GM21390 (cell line): ENCODE measurements around the gene TMEM82.
"Not testable (repeated sequence)": the region's sequence is repeated elsewhere in the genome, so short reads cannot be mapped to it uniquely, and the experiment has no call there.

Experiments used
- ATAC-seq: cut with Tn5 transposase; IDR thresholded peaks from one replicate; pipeline ENCODE4 v1.9.1; 2021; ENCODE audit not compliant: unreplicated experiment

The TMEM82 gene

GRCh38 chr1:15742339-15742801 lies at the start of gene TMEM82:
TSS of gene TMEM82 (plus strand) at chr1:15742499. CDS start at chr1:15742560, 61 bp downstream.
- no peak for ATAC-seq

DNA sequence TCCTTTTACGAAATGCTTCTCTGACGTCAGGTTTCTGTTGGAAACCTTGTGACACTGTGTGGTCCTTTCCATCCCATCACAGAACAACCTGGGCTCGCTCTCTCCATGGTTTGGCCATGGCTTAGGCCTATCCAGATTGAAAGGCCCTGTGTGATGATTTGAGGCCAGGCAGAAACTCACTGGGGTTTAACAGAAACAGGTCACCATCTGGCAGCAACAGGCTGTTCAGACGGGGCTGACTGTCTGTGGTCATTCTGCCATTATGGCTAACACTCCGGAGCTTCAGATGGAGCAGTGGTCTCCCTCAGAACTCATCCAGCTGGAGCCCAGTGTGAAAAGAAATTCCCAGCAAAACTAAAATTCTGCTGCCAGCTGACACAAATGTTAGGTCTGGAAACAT lies 48.9 kb upstream of the TMEM82 start:
- no peak for ATAC-seq

GRCh38 chr1:15696956-15697521 lies 45.3 kb upstream of the TMEM82 start:
- peak; percentile 86 for ATAC-seq

GRCh38 chr1:15698201-15698600 lies 44.1 kb upstream of the TMEM82 start:
- ATAC-seq = no peak

DNA sequence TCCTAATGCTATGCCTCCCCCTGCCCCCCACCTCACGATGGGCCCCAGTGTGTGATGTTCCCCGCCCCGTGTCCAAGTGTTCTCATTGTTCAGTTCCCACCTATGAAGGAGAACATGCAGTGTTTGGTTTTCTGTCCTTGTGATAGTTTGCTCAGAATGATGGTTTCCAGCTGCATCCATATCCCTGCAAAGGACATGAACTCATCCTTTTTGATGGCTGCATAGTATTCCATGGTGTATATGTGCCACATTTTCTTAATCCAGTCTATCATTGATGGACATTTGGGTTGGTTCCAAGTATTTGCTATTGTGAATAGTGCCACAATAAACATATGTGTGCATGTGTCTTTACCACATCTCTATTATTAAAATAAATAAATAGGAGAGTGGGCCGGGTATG lies 43.0 kb upstream of the TMEM82 start:
- ATAC-seq = not testable (repeated sequence)

DNA sequence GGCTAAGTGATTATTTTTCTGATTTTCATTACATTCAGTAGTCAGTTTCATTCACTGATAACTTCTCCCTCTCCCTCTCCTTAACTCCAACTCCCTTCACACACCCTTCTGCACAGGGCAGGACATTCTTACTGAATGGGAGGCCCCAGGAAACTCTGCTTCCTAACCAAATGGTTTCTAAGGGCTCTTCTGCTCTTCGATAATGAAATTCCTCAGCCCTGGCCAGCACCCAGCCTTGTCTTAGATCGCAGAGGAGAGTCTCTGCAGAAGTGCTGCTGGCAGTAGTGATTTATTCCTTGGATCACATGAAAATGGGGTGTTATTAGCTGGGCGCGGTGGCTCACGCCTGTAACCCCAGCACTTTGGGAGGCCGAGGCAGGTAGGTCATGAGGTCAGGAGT lies 41.8 kb upstream of the TMEM82 start:
- no peak for ATAC-seq

DNA sequence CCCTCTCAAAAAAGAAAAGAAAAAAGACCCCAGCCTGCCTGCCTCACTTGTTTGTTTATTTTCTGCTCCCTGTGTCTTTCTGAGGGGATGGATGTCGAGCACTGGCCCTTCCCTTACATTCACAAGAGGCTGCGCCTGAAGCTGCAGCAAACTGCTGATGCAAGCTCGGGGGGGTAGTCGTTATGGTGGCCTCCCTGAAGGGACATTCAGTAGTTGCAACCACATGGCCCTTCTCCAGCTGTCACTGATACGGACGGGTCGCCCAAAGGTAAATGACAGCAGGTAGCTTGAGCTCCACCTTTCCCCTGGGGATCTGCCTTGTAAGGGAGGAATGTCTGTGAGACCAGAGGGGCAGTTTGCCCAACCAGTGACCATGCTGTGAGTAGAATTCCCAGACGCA lies 40.5 kb upstream of the TMEM82 start:
- ATAC-seq = no peak

- no peak for ATAC-seq
Measured at GRCh38 chr1:15702722-15703550, 39.4 kb upstream of the TMEM82 start.

DNA sequence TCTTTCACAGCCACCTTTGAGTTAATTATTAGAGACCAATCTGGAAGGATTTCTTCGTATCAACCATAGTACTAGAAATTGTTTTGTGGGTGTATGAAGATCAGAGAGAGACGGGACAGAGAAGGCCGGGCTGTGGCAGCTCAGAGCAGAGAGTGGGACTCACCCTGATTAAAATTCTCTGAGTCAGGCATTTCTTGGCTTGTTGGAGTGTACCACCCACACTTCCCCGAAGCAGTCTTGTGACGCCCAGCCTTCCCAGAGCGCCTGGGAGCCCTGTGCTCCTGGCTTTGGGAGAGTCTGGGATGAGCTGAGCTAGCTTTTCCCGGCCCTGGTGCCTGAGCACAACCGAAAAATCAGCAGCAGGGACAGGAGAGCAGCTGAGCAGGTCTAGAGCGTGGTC lies 38.7 kb upstream of the TMEM82 start:
- no peak for ATAC-seq

DNA sequence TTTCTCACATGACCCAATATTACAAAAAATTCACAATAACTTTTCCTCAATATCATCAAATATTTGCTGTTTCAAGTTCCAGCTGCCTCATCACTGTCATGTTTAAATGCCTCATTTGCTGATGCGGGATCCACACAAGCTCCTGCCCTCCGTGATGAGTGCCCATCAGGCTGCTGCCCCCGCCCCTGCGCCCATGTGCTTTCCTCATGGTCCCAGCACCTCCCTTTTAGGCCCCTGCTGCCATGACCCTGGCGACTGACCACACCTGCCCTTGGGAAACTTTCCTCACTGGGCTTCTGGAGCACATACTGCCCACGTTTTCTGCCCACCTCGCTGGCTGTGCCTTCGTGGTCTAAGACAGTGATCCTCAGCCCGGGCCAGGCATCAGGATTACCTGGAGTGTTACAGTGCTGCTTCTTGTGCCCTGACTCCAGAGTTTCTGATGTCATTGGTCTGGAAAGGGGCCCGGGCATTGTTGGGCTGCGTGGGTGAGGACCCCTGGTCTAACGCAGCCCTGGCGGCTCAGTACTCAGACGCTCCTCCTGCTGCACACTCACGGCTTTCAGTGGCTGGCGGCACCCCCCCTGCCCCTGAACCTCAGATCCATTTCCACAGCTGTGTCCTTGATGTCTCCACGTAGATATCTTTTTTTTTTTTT lies 37.6 kb upstream of the TMEM82 start:
- no peak for ATAC-seq

DNA sequence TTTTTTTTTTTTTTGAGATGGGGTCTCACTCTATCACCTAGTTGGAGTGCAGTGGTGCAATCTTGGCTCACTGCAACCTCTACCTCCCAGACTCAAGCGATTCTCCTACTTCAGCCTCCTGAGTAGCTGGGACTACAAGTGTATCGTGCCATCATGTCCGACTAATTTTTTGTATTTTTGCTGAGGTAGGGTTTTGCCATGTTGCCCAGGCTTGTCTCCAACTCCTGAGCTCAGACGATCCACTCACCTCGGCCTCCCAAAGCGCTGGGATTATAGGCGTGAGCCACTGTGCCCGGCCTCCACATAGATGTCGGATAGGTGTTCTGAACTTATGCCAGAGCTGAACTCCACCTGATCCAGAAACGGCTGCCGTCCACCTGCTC lies 37.1 kb upstream of the TMEM82 start:
- no peak for ATAC-seq

GRCh38 chr1:15706751-15707150 lies 35.5 kb upstream of the TMEM82 start:
- no peak for ATAC-seq

GRCh38 chr1:15707239-15707925 lies 34.9 kb upstream of the TMEM82 start:
- ATAC-seq = no peak

DNA sequence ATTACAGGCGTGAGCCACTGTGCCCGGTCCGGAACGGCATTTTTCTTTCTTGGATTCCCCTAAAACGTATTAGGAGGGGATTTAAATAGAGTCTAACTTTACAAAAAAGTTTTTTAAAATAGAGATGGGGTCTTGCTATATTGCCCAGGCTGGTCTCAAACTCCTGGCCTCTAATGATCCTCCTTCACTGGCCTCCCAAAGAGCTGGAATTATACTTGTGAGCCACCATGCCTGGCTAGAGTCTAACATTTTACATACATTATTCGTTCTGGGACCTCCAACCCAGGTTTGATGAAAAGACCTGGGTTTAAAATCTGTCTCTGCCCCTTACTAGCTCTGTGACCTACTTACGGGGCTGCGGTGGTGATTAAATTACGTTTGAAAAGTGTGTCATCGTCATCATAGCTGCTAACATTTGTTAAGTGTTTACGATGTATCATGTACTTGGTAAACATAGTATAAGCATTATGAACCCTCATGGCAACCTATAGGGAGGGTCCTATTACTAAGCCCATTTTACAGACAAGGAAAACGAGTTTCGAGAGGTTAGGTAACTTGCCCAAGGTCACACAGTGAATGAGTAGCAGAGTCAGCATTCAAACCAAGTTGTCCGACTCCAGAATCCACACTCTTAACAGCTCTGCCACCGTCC lies 33.7 kb upstream of the TMEM82 start:
- ATAC-seq = no peak

- no peak for ATAC-seq
Measured at GRCh38 chr1:15709226-15709625, 33.1 kb upstream of the TMEM82 start.

DNA sequence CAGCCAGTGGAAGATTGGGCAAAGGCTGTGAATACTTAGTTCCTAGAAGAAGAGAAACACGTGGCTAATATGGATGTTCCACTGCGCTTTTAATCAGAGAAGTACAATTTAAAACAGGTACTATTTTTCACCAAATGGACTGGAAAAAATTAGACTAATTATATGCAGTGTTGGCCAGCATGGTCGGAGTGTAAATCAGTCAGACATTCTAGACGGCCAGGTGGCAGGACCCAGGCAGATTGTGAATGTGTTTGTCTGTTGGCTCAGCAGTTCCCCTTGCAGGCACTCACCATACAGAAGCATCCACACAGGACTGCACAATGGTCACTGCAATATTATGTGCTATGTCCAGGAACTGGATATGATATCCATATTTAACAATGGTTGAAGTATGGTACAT lies 30.1 kb upstream of the TMEM82 start:
- ATAC-seq = no peak

DNA sequence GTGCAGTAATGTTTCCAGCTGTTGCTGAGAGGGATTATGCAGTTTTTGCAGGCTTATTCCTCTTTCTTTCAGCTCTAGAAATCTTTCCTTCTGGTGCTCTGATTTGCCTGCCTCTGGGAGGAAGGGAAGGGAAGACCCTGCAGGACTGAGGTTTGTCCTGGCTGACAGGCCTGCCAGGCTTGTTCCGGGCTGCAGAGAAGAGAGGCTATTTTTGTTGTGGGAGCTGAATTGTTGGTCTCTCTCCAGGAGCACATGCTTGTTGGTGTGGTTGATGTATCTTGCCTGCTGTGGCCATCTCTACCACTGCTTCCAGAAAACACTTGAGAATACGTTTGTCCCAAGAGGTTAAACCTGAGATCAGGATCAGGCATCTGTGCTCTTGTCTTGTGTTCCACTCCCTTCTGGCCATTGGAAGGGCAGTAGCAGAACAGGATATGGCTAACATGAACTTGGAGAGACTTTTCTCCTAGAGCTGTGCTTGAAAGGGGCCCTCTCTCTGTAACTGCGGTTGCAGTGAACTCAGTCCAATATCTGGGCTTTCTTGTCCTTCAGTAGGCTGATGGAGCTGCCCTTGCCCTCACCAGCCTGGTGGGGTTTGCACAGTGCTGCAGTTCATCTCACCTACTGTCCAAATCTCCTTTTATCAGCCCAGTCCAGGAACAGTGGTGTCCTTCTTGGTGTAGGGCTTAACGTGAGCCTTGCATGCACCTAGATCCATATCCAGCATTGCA lies 27.7 kb upstream of the TMEM82 start:
- ATAC-seq = no peak

DNA sequence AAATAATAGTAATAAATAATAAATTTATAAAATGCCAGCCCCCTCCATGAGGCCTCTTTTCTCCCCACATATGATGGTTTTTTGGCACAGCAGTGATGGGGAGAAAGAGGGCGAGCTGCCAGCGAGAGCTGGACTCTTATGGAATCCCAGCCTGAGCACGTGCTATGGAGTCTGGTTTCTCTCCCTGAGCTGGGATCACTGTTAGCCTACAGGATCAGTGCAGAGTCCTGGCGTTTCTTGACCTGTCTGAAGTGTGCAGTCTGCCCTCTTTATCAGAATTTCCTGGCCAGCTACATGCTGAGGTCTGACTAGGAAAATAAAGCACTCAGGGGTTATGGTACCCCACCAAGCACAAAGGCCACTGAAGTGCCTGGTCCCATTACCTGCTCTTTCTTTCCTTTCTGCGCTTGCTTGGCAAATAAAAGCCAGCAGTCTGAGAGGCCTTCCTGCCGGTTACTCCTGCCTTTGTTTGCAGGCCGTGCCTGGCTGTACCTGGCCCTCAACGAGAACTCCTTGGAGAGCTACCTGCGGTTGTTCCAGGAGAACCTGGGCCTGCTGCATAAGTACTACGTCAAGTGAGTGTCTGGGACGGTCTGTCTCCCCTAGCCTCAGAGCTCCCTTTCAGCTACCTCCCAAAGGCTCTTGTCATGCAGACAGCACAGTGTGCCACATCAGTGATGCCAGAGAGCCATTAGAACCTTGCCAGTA lies 24.7 kb upstream of the TMEM82 start:
- ATAC-seq = no peak

DNA sequence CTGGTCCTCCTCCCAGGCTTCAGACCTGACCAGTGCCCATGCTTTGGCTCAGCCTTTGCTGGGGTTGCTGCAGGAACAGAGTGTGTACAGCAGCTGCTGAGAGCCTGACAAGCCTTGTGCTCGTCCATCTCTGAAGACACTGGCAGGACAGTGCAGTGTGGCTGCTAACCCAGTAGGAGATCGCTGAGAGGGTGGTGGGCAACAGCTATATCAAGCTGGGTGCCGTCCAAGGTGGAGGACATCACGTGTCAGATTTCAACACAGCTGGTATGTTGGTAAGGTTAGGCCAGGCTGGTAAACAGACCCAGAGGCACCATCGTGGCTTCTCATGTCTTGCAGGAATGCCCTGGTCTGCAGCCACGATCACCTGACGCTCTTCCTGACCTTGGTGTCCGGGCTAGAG lies 24.1 kb upstream of the TMEM82 start:
- ATAC-seq = no peak
